ENCODE results near the gene ZNF598. TPM values are rescaled to one million over a fixed set of nuclear protein-coding genes. Genes with fewer than 3 reads are reported as not detected.

The ZNF598 gene
- polyA plus RNA-seq, 2 donors, result 27.9 to 36.4 TPM

DNA sequence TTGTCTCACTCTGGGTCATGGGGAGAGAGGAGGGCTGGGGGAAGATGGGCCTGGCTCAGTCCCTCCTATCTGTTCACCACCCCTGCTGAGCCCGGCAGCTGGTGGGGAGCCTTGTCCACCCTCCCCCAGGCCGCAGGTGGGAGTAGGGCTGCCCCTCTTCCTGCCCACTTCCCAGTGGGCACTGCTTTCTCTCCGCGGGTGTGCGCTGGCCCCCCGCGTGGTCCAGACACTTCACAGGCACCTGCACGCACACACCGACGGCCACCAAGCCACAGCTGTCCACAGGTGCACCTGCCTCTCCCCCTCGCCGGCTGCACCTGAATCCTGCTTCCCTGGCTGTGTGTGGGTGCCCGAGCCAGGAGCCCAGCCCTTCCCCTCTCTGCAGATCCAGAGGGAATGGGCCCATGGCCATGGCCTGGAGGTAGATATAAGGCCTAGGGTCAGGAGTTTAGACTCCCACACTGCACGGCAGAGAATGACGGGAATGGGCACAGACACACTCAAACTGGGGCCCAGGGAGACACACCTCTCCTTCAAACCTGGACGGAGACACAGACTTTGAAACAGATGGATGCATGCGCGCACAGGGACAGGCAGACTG lies 19.1 kb upstream of the ZNF598 start:
- Histone ChIP-seq H3K4me1 (ENCODE audit: control insufficient read depth in 2 of 2, insufficient read depth in 2 of 2, low read length in 1 of 2) (peaks cover 5 to 15% of the 10 kb centered on the region in 2 donors), H3K36me3 (ENCODE audit: control insufficient read depth in 2 of 2, insufficient read depth in 2 of 2, low read length in 1 of 2) (no peaks in the 10 kb centered on the region), H3K9me3 (ENCODE audit: control insufficient read depth in 2 of 2, insufficient read depth in 1 of 2, low read depth in 1 of 2, low read length in 1 of 2) (no peaks in the 10 kb centered on the region), H3K4me3 (ENCODE audit: low read depth in 1 of 2, low read length in 2 of 2) (no peak overlapping the region), H3K27me3 (ENCODE audit: control insufficient read depth in 1 of 2, insufficient read depth in 2 of 2, low read length in 2 of 2) (no peaks in the 10 kb centered on the region), H3K27ac (ENCODE audit: low read depth in 2 of 2, low read length in 1 of 2) (no peak overlapping the region)
- WGBS, 2 donors, result 80 to 85% methylated on average over 18 of the region's 18 CpGs

DNA sequence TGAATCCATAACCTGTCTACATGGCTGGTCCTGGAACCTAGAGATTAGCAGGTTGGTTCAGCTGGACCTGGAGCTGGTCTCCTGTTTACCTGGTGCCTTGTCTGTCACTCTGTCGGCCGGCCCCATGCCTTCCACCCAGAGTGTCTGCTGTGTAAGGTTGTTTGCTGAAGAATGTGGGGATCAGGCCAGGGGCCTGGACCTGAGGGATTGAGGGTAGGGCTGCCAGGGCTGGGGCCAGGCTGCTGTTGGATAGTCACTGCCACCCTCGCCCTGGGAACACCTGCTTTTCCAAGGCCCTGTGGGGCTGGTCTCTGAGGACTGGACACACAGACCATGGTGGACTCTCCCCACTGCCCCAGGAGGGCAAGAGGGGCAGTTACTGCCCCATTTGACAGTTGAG lies 18.5 kb upstream of the ZNF598 start:
- Histone ChIP-seq H3K4me1 (ENCODE audit: control insufficient read depth in 2 of 2, insufficient read depth in 2 of 2, low read length in 1 of 2) (peaks cover 7 to 18% of the 10 kb centered on the region in 2 donors), H3K4me3 (ENCODE audit: low read depth in 1 of 2, low read length in 2 of 2) (peak overlapping the region; percentile 55 to 63), H3K36me3 (ENCODE audit: control insufficient read depth in 2 of 2, insufficient read depth in 2 of 2, low read length in 1 of 2) (no peaks in the 10 kb centered on the region), H3K9me3 (ENCODE audit: control insufficient read depth in 2 of 2, insufficient read depth in 1 of 2, low read depth in 1 of 2, low read length in 1 of 2) (no peaks in the 10 kb centered on the region), H3K27ac (ENCODE audit: low read depth in 2 of 2, low read length in 1 of 2) (peak overlapping the region in 1 of 2 donors; percentile 26), H3K27me3 (ENCODE audit: control insufficient read depth in 1 of 2, insufficient read depth in 2 of 2, low read length in 2 of 2) (no peaks in the 10 kb centered on the region)
- WGBS, 2 donors, result 73 to 75% methylated on average over 3 of the region's 3 CpGs

DNA sequence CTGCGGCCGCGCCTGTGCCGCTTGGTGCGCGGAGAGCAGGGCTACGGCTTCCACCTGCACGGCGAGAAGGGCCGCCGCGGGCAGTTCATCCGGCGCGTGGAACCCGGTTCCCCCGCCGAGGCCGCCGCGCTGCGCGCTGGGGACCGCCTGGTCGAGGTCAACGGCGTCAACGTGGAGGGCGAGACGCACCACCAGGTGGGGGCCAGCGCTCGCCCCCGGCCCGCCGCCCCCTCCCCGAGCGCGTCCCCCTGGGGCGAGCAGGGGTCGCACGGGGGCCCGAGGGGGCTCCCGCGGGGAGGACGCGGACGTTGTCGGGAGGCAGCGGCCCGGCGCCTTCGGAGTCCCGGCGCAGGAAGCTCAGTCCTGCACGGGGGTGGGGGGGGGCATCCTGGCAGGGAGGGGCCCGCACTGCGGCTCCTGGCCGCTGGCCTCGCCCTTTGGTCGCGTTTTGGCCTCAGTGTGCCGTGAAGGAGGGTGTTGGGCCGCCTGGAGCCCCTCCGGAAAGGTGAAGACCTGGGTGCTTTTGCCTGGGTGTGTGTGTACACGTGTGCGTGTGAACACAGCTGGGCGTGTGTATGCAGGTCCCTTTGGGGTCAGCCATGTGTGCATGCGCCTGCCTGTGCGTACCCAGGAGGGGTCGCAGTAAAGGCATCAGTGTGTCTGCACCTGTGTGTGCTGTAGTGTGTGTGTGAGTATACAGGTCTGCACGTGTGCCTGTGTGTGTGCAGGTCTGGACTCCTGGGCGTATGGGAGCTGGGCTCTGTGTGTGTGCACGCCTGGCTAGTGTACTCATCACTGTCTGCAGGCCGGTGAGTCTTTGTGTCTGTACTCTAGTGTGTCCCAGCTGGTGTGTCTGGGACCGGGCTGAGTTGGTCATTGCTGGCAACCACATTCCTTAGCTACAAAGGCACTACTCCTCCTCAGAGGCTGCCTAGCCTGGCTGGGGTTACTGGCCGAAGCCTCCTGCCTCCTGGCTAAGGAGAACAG lies 17.7 kb upstream of the ZNF598 start:
- Histone ChIP-seq H3K4me1 (ENCODE audit: control insufficient read depth in 2 of 2, insufficient read depth in 2 of 2, low read length in 1 of 2) (peaks cover 10 to 25% of the 10 kb centered on the region in 2 donors), H3K4me3 (ENCODE audit: low read depth in 1 of 2, low read length in 2 of 2) (peak overlapping the region; percentile 55 to 63), H3K36me3 (ENCODE audit: control insufficient read depth in 2 of 2, insufficient read depth in 2 of 2, low read length in 1 of 2) (no peaks in the 10 kb centered on the region), H3K9me3 (ENCODE audit: control insufficient read depth in 2 of 2, insufficient read depth in 1 of 2, low read depth in 1 of 2, low read length in 1 of 2) (no peaks in the 10 kb centered on the region), H3K27ac (ENCODE audit: low read depth in 2 of 2, low read length in 1 of 2) (peak overlapping the region; percentile 24 to 63), H3K27me3 (ENCODE audit: control insufficient read depth in 1 of 2, insufficient read depth in 2 of 2, low read length in 2 of 2) (no peaks in the 10 kb centered on the region)
- 5 to 8% methylated on average over 41 to 76 of the region's 76 CpGs for WGBS, 2 donors

DNA sequence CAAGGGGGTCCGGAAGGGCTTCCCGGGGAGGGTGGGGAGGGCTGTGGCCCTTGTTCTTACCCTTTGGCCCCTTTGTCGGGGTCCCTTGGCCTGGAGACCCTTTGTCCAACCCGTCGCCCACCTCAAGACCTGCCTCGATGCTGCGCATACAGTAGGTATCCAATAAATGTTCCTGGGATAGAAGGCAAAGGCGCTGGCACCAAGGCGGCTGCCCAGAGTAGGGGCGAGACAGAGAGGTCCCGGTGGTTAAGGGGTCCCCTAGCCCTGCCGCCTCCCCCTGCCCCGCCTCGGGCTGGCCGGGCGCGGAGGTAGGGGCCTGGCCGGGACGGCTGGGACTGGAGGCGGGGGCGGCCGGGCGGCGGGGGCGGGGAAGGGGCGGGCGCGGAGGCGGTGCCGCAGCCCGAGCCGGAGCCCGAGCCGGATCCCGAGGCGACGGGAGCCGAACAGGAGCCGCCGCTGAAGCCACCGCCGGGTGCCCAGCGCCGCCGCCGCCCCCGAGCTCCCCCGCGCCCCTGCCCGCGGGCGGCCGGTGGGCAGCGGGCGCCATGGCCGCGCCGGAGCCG lies 16.9 kb upstream of the ZNF598 start, which contains the start of gene NHERF2:
NHERF2 (plus strand) TSS at position 442 of the 563 bp plus-strand sequence; CDS start at position 546, 104 bp downstream.
- Histone ChIP-seq H3K4me1 (ENCODE audit: control insufficient read depth in 2 of 2, insufficient read depth in 2 of 2, low read length in 1 of 2) (peaks cover 10 to 25% of the 10 kb centered on the region in 2 donors), H3K36me3 (ENCODE audit: control insufficient read depth in 2 of 2, insufficient read depth in 2 of 2, low read length in 1 of 2) (no peaks in the 10 kb centered on the region), H3K27ac (ENCODE audit: low read depth in 2 of 2, low read length in 1 of 2) (peak within 1 kb of the TSS; percentile 60 to 63), H3K4me3 (ENCODE audit: low read depth in 1 of 2, low read length in 2 of 2) (peak within 1 kb of the TSS; percentile 55 to 63), H3K9me3 (ENCODE audit: control insufficient read depth in 2 of 2, insufficient read depth in 1 of 2, low read depth in 1 of 2, low read length in 1 of 2) (no peaks in the 10 kb centered on the region), H3K27me3 (ENCODE audit: control insufficient read depth in 1 of 2, insufficient read depth in 2 of 2, low read length in 2 of 2) (no peaks in the 10 kb centered on the region)
- 7% methylated on average over 52 to 59 of the region's 59 CpGs for WGBS, 2 donors

DNA sequence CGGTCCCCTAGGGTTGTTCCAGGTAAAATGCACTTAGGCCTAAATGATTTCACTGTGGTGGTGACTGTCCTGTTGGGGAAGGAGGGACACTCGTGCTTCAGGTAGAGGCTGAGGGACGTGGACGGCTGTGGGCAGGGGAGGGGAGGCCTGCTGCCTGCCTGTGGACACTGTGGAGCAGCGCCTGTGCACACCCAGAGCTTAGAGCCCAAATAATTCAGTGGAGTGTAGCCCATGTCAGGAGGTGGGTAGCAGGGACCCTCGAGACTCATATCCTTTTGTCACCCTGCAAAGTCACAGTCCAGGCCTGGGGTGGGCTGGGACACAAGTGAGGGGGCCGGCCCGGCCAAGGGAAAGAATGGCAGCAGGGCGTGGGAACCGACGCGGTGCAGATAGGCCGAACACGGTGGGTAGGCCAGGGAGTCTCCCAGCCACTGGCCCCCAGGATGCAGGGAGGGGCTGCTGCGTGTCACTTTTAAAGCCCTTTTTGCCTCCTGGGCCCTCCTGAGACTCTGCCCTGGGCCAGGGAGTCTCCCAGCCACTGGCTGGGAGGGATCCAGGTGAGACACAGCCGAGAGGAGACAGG lies 16.3 kb upstream of the ZNF598 start:
- 81 to 85% methylated on average over 12 to 16 of the region's 16 CpGs for WGBS, 2 donors
- H3K27me3 ChIP-seq (ENCODE audit: control insufficient read depth in 1 of 2, insufficient read depth in 2 of 2, low read length in 2 of 2), result no peaks in the 10 kb centered on the region
- H3K9me3 ChIP-seq (ENCODE audit: control insufficient read depth in 2 of 2, insufficient read depth in 1 of 2, low read depth in 1 of 2, low read length in 1 of 2), result no peaks in the 10 kb centered on the region
- H3K27ac ChIP-seq (ENCODE audit: low read depth in 2 of 2, low read length in 1 of 2), result no peak overlapping the region
- H3K4me1 ChIP-seq (ENCODE audit: control insufficient read depth in 2 of 2, insufficient read depth in 2 of 2, low read length in 1 of 2), result peaks cover 10 to 24% of the 10 kb centered on the region in 2 donors
- H3K36me3 ChIP-seq (ENCODE audit: control insufficient read depth in 2 of 2, insufficient read depth in 2 of 2, low read length in 1 of 2), result no peaks in the 10 kb centered on the region
- no peak overlapping the region for H3K4me3 ChIP-seq (ENCODE audit: low read depth in 1 of 2, low read length in 2 of 2)

DNA sequence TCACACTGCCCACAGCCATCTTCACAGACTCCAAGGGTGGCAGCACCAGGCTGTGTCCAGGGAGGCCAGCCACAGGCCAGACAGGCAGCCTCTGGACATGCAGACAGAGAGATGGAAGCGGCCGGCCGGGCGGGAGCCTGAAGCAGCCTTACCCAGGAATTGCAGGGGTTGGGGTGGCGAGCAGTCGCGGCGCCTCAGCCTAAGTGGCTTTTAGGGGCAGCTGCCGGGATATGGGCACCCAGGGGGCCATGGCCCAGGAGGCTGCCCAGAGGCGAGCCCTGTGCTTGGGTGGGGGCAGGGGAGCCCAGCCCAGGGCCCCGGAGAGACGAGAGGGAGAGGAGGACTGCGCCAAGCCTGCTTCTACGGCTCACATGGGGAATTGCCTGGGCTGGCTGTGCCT lies 15.6 kb upstream of the ZNF598 start:
- H3K27me3 ChIP-seq (ENCODE audit: control insufficient read depth in 1 of 2, insufficient read depth in 2 of 2, low read length in 2 of 2), result peaks cover 0 to 2% of the 10 kb centered on the region in 2 donors
- no peak overlapping the region for H3K27ac ChIP-seq (ENCODE audit: low read depth in 2 of 2, low read length in 1 of 2)
- peaks cover 0 to under 1% of the 10 kb centered on the region in 2 donors for H3K9me3 ChIP-seq (ENCODE audit: control insufficient read depth in 2 of 2, insufficient read depth in 1 of 2, low read depth in 1 of 2, low read length in 1 of 2)
- H3K4me3 ChIP-seq (ENCODE audit: low read depth in 1 of 2, low read length in 2 of 2), result no peak overlapping the region
- peaks cover 14 to 24% of the 10 kb centered on the region in 2 donors for H3K4me1 ChIP-seq (ENCODE audit: control insufficient read depth in 2 of 2, insufficient read depth in 2 of 2, low read length in 1 of 2)
- 88 to 92% methylated on average over 14 of the region's 14 CpGs for WGBS, 2 donors
- H3K36me3 ChIP-seq (ENCODE audit: control insufficient read depth in 2 of 2, insufficient read depth in 2 of 2, low read length in 1 of 2), result no peaks in the 10 kb centered on the region

DNA sequence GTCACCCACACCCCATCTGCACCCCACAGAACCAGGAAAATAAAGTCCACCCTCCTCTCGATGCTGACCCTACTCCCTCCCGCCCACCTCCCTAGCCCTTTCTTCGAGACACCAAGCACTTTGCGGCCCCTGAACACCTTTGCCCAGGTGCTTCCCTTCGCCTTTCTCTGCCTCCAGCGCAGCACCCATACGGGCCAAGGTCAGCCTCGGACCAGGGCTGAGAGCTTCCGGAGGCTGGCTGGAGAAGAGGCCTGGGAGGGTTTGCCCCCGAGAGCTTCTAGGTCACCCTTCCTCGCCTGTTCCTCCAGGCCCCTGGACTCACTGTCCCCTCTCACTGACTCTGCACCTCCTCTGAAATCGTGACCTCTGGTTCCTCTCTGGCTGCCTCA lies 14.4 kb upstream of the ZNF598 start:
- Histone ChIP-seq H3K27ac (ENCODE audit: low read depth in 2 of 2, low read length in 1 of 2) (no peak overlapping the region), H3K4me1 (ENCODE audit: control insufficient read depth in 2 of 2, insufficient read depth in 2 of 2, low read length in 1 of 2) (peaks cover 19 to 34% of the 10 kb centered on the region in 2 donors), H3K27me3 (ENCODE audit: control insufficient read depth in 1 of 2, insufficient read depth in 2 of 2, low read length in 2 of 2) (peaks cover 3 to 5% of the 10 kb centered on the region in 2 donors), H3K4me3 (ENCODE audit: low read depth in 1 of 2, low read length in 2 of 2) (no peak overlapping the region), H3K9me3 (ENCODE audit: control insufficient read depth in 2 of 2, insufficient read depth in 1 of 2, low read depth in 1 of 2, low read length in 1 of 2) (peaks cover 0 to 2% of the 10 kb centered on the region in 2 donors), H3K36me3 (ENCODE audit: control insufficient read depth in 2 of 2, insufficient read depth in 2 of 2, low read length in 1 of 2) (no peaks in the 10 kb centered on the region)
- 89 to 92% methylated on average over 12 of the region's 12 CpGs for WGBS, 2 donors

DNA sequence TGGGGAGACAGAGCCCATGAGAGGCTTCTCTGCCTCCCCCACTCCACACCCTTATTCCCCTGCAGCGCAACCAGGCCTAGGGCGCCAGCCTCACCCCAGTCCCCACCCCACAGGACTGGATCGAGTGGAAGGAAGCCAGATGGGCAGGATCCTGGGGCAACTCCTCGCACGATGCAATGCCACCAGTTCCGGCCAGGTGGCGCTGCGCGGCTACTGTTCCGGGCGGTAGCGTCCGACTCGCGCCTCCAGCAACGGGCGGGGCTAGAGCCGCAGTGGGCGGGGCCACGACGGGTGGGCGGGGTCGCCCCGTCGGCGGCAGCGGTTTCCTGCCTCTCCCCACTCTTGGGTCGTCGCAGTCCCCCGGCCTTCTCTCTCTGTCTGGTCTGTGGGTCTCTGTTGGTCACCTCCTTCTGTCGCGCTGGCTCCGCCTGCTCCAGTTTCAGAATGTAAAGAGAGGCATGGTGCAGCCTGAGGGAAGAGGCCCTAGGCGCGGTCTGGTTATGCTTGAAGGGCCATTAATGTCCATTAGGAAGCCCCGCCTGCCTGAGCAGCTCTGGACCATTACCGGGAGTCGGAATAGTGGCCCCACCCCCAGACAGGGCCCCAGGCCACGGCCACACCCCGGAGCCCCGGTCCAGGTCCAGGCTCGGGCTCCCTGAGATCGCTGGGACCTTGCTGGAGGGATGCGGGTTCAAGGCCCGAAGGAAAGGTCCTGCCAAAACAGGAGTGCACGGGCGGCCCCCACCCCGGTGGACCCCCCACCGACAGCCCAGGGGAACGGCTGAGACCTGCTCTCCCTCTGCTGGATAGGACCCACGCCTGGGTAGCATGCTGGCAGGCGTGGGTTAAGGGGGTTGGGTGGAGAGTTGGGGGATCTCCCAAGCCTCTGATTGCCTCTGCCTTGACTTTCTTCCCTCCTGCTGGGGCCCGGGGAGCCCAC lies 13.7 kb upstream of the ZNF598 start:
- Histone ChIP-seq H3K4me3 (ENCODE audit: low read depth in 1 of 2, low read length in 2 of 2) (peak overlapping the region; percentile 13 to 31), H3K9me3 (ENCODE audit: control insufficient read depth in 2 of 2, insufficient read depth in 1 of 2, low read depth in 1 of 2, low read length in 1 of 2) (peaks cover 0 to 2% of the 10 kb centered on the region in 2 donors), H3K27me3 (ENCODE audit: control insufficient read depth in 1 of 2, insufficient read depth in 2 of 2, low read length in 2 of 2) (peaks cover 5 to 6% of the 10 kb centered on the region in 2 donors), H3K4me1 (ENCODE audit: control insufficient read depth in 2 of 2, insufficient read depth in 2 of 2, low read length in 1 of 2) (peaks cover 19 to 34% of the 10 kb centered on the region in 2 donors), H3K36me3 (ENCODE audit: control insufficient read depth in 2 of 2, insufficient read depth in 2 of 2, low read length in 1 of 2) (no peaks in the 10 kb centered on the region), H3K27ac (ENCODE audit: low read depth in 2 of 2, low read length in 1 of 2) (peak overlapping the region; percentile 63 to 76)
- 12 to 13% methylated on average over 47 to 53 of the region's 53 CpGs for WGBS, 2 donors

Data from esophagus (tissue), 2 donors.